NCI-H187 treated with DMSO at 0.1 percent for 48 hours (cell line): Measurements from ENCODE around the gene PURA.
"Not testable (repeated sequence)": the region's sequence is repeated elsewhere in the genome, so short reads cannot be mapped to it uniquely, and the experiment has no call there.

Source experiments
- DNase-seq: peaks from one replicate; lab custom pipeline; 2025; lab: John Stamatoyannopoulos, UW

The PURA gene

DNA sequence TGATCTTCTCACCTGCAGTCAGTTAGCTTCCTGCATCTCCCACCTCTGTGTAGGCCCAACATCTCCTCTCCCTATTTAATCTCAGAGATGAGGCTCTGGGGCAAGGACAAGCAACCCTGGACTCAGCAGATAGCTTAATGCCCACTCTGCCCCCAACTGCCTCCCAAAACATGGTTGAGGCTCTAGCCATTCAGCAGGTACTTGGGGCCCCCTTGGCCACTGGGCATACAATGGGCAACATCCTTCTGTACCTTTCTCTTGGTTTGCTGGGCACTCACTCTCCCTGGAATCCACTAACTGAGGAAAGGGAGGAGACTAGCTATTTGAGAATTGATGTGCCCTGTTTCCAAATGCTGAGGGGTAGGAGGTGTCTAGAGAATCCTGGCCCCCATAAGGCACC, 21.2 kb downstream of the PURA start:
- no peak for DNase-seq

DNA sequence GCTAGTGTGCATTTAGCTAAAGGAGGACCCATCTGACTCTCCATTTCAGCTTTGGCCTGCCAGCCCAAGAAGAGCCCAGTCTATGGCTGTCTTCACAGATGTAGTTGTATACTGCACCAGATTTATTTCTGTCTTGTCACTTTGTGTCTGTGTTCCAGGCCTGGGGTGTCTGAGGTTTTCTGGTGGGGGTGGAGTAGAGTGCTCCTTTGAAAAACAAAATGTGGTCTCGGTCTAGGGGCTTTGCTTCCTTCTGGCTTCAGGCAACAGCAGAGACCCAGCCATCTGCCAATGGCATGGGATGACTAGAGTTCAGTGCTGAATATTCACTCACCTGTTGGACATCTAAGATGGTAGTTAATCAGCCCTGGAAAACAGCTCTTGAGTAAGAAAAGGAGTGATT, 22.7 kb downstream of the PURA start:
- no peak for DNase-seq

- DNase-seq: no peak
Measured at GRCh38 chr5:140140435-140140834, 26.5 kb downstream of the PURA start.

- no peak for DNase-seq
Measured at GRCh38 chr5:140141241-140141640, 27.3 kb downstream of the PURA start.

GRCh38 chr5:140142246-140142645, 28.3 kb downstream of the PURA start:
- no peak for DNase-seq

DNA sequence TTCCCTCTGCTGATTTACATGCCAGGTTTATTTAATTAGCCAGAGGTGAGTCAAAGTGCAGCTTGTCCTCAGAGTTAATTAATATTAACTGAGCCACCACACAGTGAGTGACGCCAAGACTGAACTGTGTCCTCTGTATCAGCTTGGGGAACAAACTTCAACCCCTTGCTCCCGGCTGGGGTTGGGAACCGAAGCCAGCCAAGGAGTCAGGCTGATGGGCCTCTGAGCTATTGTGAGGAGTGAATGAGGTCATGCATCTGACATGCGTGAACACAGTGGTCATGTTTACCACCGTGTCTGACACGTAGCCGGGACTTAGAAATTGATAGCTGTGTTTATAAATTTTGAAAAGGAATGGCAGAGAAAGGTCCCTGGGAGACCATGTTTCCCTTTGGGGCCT, 28.9 kb downstream of the PURA start:
- DNase-seq: no peak

- DNase-seq: no peak
Measured at GRCh38 chr5:140143521-140144258, 29.8 kb downstream of the PURA start.

GRCh38 chr5:140145256-140145655, 31.3 kb downstream of the PURA start:
- DNase-seq: no peak

DNA sequence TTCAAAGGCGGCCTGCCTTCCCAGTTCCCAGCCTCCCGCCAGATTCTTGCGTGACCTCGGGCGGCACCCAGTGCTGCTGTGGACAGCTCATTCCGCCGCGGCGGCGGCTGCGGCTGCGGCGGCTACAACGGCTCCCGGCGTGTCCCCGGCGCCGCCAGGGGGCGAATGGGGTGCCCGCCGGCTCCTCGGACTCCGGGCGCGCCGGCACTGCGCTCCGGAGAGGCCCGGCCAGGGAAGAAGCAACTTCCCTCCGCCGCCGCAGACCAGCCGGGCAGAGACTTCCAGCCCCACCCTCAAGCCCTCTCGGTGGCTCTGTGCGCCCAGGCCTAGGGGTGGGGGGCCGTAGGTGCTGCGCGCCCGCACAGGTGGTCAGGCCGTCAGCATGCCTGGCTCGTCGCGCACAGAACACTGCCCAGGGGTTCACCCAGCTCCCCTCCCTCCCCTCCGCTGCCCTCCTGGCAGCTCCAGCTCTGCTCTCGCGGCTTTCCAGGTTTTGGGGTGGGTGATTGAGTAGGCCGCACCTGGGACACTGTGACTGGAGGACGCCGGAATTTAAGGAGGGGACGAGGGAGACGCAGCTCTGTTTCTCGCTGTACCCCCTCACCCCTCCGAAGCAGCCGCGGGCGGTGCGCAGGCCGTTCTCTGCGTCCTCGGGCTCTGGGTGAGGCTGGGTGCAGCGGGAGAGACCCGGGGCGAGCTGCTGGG, 32.1 kb downstream of the PURA start:
- no peak for DNase-seq

GRCh38 chr5:140146523-140146842, 32.6 kb downstream of the PURA start:
- DNase-seq: no peak

- DNase-seq: no peak
Measured at GRCh38 chr5:140147460-140147859, 33.6 kb downstream of the PURA start.

DNA sequence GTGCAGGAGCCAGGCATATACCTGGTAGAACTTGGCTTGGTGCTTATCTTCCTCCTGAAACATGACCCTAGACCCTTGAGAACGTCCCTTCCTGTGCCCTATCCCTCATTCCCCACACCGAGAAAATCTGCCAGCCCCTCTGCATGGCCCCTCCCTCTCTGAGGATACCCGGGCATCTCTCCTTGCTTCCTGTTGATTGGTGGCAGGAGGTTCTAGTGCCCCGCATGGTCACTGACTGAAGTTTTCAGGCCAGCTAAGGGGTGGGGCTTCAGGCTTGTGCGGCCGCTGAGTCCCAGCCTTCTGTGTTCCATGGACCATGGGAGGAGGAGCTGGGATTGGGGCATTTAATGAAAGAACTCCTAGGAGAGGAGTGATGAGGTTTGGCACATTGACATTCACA, 34.6 kb downstream of the PURA start:
- DNase-seq: no peak

- DNase-seq: no peak
Measured at GRCh38 chr5:140150201-140150600, 36.3 kb downstream of the PURA start.

- peak; percentile 69 for DNase-seq
Measured at GRCh38 chr5:140151144-140152021, 37.5 kb downstream of the PURA start.

GRCh38 chr5:140152022-140152999, 38.4 kb downstream of the PURA start:
- DNase-seq: no peak

GRCh38 chr5:140153255-140153654, 39.3 kb downstream of the PURA start:
- no peak for DNase-seq

DNA sequence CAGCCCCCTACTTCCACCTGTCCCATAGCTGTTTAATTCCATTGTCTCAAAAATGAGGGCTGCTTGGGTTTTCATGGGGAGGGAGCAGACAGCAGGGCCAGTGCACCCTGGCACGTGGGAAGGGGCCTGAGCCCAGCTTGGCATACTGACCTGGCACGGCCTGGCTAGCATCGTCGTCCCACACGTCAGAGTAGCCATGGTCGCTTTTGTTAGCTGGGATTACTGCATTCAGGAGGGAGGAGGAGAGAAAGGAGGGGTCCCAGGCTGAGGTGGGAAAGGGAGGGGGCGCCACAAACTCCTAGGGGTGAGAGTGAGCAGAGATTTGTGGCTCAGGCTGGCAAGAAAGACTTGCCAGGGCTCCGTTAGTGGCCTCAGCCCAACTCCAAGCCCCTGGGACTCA, 40.0 kb downstream of the PURA start:
- no peak for DNase-seq

GRCh38 chr5:140154710-140155381, 40.9 kb downstream of the PURA start:
- not testable (repeated sequence) for DNase-seq

GRCh38 chr5:140157032-140157781, 43.3 kb downstream of the PURA start:
- no peak for DNase-seq
